ENCODE measurements around the gene AGBL1. TPM values are rescaled to one million over a fixed set of nuclear protein-coding genes. Genes with fewer than 3 reads are reported as not detected.

The AGBL1 gene
- total RNA-seq, 1 donor from 2014 or later, result 1.2 TPM

DNA sequence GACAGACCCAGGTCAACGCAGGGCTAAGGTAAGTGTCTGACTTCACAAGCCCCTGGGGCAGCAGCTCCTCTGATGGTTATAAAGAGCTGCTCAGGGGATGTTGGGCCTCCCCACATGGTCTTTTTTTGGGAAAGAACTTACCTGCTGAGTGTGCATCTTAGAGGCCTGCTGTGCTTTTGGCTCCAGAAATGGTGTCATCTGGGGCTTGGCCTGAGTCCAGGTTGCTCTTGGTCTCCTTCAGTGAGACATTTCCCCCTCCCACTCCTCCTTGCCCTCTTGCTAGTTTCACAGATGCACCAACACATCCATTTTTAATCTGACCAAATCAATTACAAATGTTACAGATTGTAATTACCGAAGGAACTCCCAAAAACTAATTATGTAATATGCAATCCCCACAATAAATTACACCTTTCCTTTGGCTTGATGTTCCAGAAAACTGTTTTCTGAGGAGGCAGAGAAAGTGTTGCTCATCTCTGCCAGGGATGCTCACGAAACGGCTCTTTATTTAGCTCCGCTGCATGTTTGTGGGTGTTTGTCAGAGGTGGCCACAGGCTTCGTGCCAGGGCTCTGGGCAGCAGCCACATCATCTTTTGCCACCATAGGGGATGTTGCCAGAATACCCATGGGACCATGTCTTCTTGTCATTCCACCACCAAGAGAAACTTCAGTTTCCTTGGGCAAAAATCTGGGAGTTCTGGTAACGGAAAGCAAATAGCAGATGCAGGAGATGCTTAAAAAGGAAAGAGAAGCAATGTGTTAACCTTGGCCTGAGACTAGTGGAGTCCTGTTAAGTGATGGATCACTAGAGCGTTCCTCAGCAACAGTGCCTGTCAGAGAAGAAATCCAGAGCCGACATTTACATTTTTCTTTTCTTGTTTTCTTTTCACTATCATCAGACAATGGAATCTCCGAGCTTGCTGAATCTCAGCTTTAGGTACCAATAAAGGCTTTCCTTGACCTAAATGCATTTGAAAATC lies 799.9 kb downstream of the AGBL1 start:
- FAIRE-seq (no peak), DNase-seq (ENCODE audit: low spot score in 2 of 2) (no peak)

DNA sequence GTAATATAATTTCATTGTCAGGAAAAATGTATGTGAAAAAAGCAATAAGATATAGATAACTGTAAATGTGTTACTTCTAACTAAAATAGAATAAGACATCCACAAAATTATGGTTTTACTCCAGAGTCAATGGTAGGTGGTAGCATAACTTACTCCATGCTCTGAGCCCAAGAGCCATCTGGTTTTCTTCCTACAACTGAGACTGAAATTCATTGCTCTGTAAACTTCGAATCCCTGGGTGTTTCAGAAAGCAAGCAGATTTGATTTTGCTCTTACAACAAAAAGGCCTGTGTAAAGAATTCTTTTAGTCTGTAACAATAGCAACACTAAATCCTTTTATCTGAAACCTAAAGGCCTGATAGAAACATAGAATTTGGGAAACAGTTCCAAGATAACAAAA lies 805.9 kb downstream of the AGBL1 start:
- no peak for DNase-seq (ENCODE audit: low spot score in 2 of 2)
- no peak for FAIRE-seq

GRCh38 chr15:86892774-86893449 lies 813.2 kb downstream of the AGBL1 start:
- FAIRE-seq (no peak), DNase-seq (ENCODE audit: low spot score in 2 of 2) (no peak)

- no peak for FAIRE-seq
These were observed 814.6 kb downstream of the AGBL1 start for GRCh38 chr15:86894269-86894668.

GRCh38 chr15:86903642-86904421 lies 824.2 kb downstream of the AGBL1 start:
- DNase-seq (ENCODE audit: low spot score in 2 of 2), result no peak
- no peak for FAIRE-seq

More at GRCh38 chr15:86894269-86894668, 814.6 kb downstream of the AGBL1 start:
- DNase-seq (ENCODE audit: low spot score in 2 of 2), result no peak

DNA sequence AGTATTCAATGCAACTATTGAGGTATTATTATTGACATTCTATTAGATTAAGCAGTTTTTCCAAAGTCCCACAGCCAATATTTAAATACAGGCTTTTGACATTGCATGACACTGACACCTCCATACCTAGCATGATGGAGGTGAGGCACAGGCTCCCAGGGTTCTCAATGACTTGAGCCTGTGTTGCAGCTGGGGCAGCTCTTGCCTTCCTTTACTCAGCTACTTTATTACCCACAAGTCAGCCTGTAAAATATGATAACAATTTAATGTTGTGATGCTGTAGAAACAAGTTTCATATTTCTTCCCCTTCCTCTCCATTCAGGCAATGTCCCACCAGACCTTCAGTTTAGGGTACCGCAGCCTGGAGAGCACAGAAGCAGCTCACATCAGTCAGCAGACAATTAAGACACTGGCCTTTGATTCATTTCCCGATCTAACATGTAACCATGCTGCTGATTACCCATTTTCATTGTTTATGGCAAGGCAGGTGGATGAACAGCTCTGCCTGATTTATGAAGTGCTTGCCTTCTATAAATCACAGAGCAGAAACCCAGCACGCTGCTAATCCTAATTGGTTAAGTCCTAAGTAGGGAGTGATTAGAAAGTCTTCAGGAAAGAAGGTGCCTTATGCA lies 826.1 kb downstream of the AGBL1 start:
- FAIRE-seq, result no peak

DNA sequence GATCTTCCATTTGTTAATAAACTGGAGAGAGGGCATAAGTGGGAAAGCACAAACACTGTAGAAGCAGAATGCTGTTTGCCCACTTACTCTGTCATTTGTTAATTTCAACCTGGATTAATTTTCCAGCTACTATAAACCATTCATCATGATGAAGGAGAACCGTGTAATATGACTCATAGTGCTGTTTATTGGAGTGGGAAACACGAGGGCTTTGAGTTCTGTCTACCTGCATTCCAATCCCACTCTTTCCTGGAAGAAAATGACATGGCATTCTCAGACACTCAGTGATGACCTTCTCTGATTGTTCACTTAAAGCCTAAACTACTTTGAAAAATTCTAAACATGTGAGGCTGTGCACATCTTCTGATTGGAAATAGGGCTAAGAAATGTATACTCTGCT lies 826.7 kb downstream of the AGBL1 start:
- DNase-seq (ENCODE audit: low spot score in 2 of 2), result no peak
- no peak for FAIRE-seq

More for the DNA sequence above, 826.1 kb downstream of the AGBL1 start:
- DNase-seq (ENCODE audit: low spot score in 2 of 2), result no peak

- no peak for DNase-seq (ENCODE audit: low spot score in 2 of 2)
- no peak for FAIRE-seq
These were observed 831.4 kb downstream of the AGBL1 start for GRCh38 chr15:86911022-86911421.

DNA sequence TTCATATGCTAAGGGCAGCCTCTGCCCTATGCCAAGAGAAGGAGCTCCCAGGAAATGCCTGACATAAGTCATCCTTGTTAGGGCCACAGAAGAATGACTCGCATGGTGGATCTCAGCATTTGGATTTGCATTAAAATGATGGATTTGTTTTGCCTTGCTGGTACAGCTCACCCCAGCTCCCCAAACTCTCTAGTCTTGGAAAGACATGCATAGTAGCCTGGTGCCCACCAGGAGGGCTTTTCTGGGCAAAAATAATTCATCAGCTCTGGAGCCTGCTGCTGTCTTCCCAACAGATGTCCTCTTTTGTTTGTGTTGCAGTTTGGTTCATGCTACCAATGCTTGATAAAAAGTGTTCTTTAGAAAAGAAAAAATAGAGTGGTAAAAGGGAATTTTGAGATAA lies 833.0 kb downstream of the AGBL1 start:
- no peak for FAIRE-seq
- DNase-seq (ENCODE audit: low spot score in 2 of 2), result no peak

GRCh38 chr15:86915811-86916331 lies 836.2 kb downstream of the AGBL1 start:
- FAIRE-seq (peak; percentile 45), DNase-seq (ENCODE audit: low spot score in 2 of 2) (peak; percentile 29 to 48)

DNA sequence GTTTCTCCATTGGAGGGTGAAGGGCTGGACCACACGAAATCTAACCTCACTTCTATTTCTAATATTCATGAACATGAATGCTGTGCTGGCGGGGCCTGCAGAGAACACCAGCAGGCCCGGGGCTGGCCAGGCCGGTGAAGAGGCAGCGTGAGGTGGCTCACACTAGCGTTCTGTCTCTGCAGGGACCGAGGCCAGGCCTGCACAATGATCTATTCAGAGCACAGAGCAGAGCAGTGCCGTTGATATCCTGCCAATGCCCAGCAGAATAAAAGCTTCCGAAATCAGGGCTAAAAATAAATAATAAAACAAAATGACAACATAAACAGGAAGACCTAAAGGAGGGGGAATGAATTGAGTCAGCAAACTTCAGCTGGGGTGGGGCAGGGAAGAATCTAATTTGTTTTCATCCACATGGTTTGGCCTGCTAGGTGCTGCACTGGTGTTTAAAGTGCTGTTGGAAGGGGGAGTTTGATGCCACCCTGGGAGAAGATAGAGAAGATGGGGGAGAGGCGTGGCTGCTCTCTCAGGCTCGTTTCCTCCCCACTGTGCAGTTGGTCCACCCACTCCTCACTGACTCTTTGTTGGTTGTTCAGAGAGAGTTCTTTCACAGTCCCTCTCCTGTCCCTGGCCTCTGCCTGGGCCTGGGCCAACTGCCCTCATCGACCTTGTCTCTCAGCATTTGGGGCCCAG lies 837.1 kb downstream of the AGBL1 start:
- FAIRE-seq, result peak; percentile 86
- peak; percentile 35 to 39 for DNase-seq (ENCODE audit: low spot score in 2 of 2)

DNA sequence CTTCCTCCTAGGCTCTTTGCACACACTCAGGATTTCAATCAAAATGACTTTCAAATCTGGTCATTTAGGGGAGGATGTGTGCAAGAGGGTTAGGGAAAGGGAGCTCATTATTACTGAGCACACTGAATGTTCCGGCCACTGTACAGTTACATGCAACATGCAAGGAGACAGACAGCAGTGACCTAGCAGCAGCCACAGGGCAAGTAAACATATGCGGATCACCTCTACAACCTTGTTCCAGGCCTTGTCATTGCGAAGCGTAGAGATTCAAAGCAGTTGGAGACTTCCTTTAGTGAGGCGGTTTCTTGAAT lies 837.6 kb downstream of the AGBL1 start:
- no peak for DNase-seq (ENCODE audit: low spot score in 2 of 2)
- FAIRE-seq, result no peak

DNA sequence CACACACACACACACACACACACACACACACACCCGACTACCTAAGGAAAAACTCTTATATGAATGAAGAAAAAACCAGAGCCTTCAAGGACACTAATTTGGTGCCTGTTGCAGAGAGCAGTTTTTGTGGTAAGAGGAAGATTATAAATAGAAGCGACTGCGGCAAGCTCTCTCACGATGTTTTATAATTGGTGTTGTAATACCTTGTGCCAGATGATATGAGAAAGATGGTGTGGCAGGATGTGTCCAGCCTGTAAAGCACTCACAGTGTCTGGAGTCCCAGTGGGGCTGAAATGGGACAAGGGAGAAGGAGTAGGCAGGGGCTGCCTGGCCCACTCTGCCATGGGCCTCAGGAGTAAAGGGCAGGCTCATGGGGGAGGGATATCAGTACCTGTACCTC lies 839.9 kb downstream of the AGBL1 start:
- FAIRE-seq (no peak), DNase-seq (ENCODE audit: low spot score in 2 of 2) (no peak)

DNA sequence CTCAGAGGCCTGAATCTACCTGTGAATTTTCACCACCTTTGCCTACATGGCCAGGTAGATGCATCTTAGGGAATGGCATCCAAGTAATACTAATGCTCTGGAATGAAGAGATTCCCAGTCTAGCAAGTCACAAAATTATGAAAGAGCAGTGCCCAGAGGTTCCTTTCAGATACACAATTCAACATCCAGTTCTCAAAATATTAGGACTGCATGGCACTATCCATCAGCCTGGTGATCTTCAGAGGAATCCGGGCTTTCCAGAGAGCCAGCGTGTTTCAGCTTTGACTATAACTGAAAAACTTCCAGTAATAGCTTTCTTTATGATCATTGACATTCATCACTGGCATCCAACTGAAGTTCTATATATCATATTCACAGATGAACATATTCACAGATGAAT lies 849.8 kb downstream of the AGBL1 start:
- FAIRE-seq, result no peak
- DNase-seq (ENCODE audit: low spot score in 2 of 2), result no peak

DNA sequence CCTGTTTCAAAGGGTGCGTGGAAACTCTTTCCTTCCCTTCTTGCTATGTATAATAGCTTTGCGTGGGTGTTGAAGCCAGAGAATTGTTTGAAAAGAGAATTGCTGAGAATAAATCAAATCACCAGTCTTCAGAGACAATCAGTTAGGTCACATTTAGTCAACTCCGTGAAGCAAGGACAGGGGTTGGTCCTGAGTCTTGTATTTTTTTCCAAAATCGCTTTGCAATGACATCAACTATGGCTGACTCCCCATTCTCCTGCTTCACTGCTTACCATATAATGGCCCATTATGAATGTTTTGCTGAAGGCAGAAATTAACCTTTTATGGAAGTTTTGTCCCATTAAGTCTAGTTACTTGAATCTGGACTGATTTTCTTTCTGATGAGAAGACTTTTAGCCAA lies 852.8 kb downstream of the AGBL1 start:
- no peak for FAIRE-seq
- DNase-seq (ENCODE audit: low spot score in 2 of 2), result no peak

DNA sequence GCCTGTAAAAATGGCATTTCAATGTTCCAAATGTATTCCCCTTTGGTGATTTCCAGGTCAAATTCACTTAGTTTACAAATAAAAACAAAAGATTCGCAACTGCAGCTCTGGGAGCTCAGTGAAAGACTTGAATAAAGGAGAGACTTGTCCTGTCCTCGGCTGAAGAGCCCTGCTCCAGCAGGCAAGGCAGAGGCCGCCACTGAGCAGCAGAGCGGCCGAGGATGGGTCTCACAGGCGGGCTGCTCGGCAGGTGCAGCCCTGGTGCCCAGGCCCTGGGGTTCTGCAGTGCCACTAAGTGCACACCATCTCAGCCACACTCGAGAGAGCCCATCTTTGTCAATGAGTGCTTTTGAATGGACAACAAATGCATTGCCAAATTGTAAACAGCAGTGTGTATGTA lies 856.2 kb downstream of the AGBL1 start:
- DNase-seq (ENCODE audit: low spot score in 2 of 2) (no peak), FAIRE-seq (no peak)

GRCh38 chr15:86942285-86942684 lies 862.6 kb downstream of the AGBL1 start:
- FAIRE-seq (no peak), DNase-seq (ENCODE audit: low spot score in 2 of 2) (no peak)

GRCh38 chr15:86948719-86949118 lies 869.0 kb downstream of the AGBL1 start:
- FAIRE-seq (no peak), DNase-seq (ENCODE audit: low spot score in 2 of 2) (no peak)

DNA sequence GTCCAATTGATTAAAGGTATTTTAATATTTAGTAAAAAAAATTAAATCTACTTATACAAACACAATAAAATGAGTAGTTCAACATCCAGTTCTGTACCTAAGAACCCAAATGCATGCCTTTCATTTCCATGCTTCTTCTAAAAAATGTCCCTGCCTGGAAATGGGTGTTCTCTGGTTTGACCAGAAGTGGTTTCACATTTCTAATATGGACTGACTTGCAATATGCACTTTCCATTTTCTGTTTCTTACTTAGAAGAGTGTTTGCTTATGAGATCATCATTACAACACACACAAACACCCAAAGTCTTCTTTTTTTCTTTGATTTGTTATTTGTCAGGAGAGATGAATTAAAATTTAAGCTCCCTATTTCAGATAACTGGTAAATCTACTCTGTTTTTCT lies 879.6 kb downstream of the AGBL1 start:
- no peak for DNase-seq (ENCODE audit: low spot score in 2 of 2)
- FAIRE-seq, result no peak

- DNase-seq (ENCODE audit: low spot score in 2 of 2) (no peak), FAIRE-seq (no peak)
These were observed 882.0 kb downstream of the AGBL1 start for GRCh38 chr15:86961669-86962068.

Data from frontal cortex (tissue), 4 donors.